Ramos (cell line): ENCODE data around the gene HTR3B.
"Not testable (repeated sequence)": the region's sequence is repeated elsewhere in the genome, so short reads cannot be mapped to it uniquely, and the experiment has no call there.

Experiments
- in situ Hi-C: fragments of 300-500 bp; cut with MboI; formaldehyde crosslinking; loops from one replicate; pipeline ENCODE4 v1.14.3; 2022; ENCODE audit warnings: low sequenced_read_pairs; ENCODE audit not compliant: unreplicated experiment

HTR3B gene

GRCh38 chr11:113880971-113881370 is 23.6 kb upstream of the HTR3B start:
- in situ Hi-C loops, result no loop called here

DNA sequence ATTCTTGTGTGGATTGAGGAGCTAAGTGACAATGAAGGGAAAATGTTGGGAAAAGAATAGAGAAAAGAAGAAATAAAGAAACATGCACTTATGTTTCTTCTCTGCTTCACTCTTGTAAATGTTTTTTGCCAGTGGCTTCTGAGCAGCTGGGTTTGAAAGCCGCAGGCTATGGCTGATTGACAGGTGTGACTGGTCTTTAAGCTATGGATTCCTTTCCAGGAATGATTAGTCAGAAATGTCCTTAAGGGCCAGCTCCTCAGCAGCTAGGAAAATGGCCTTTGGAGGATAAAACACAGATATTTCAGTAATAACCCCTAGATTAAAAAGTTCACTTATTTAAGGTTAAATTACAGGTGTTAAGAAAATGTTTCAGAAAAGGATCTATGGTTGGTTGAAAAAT is 22.7 kb upstream of the HTR3B start:
- in situ Hi-C loops, result no loop called here

DNA sequence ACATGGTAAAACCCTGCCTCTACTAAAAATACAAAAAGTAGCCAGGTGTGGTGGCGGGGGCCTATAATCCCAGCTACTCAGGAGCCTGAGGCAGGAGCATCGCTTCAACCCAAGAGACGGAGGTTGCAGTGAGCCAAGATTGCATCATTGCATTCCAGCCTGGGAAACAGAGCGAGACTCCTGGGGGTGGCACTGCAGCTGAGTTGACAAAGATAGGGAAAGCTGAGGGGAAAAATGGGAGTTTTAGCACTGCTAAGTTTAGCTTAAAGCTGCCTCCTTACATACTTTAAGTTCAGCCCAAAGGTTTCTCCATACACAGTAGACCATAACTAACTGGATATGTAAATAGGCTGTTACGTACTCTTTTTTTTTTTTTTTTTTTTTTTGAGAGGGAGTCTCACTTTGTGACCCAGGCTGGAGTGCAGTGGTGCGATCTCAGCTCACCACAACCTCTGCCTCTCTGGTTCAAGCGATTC is 20.2 kb upstream of the HTR3B start:
- in situ Hi-C loops, result no loop called here

DNA sequence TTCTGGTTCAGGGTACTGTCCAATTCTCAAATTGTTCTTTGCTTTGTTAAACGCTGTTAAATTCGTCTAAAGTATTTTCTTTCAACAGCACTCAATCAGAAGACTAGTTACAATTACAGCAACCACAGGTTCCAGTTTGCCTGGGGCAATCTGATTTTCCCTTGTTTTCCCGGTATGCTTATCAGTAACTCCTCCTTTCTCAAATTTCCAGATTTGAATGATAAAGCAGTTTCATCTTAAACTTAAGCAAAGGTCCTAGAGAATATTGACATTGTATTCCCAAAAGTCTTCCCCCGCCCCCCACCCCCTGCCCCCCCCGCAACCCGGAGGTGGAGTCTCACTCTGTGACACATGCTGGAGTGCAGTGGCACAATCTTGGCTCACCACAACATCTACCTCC is 18.7 kb upstream of the HTR3B start:
- in situ Hi-C loops, result no loop called here

- in situ Hi-C loops, result no loop called here
Observed at GRCh38 chr11:113888848-113889247, 15.7 kb upstream of the HTR3B start.

- in situ Hi-C loops, result loop anchor here (5.0 to 10.0 kb wide), 2 partner anchors 290 to 368 kb away; no protein-coding TSS in a partner anchor
Observed at GRCh38 chr11:113894421-113894996, 10.1 kb upstream of the HTR3B start.

GRCh38 chr11:113895367-113896155 is 9.0 kb upstream of the HTR3B start:
- in situ Hi-C loops, result loop anchor here (10.0 kb wide), 1 partner anchor 289 kb away; no protein-coding TSS in a partner anchor

- in situ Hi-C loops, result loop anchor here (10.0 kb wide), 1 partner anchor 288 kb away; no protein-coding TSS in a partner anchor
Observed at GRCh38 chr11:113896156-113896879, 8.3 kb upstream of the HTR3B start.

- in situ Hi-C loops, result no loop called here
Observed at GRCh38 chr11:113901141-113901540, 3.5 kb upstream of the HTR3B start.

DNA sequence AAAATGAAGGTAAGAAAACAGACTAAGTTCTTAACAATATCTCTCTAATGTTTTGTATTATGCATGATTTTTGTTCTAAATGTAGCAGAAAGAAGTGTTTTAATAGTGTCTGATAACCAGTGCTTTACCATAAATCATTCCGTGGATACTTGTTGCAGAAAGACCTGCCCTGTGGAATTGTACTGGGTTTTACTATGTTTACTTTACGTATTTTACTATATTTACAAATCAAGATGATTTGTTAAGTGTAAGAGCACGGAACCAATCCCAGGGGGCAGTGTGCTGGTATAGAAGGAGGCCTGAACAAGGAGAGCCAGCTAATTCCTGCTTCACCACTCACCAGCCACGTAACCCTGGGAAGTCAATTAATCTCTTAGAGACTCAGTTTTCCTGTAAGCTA is 1.4 kb downstream of the HTR3B start:
- in situ Hi-C loops, result no loop called here

DNA sequence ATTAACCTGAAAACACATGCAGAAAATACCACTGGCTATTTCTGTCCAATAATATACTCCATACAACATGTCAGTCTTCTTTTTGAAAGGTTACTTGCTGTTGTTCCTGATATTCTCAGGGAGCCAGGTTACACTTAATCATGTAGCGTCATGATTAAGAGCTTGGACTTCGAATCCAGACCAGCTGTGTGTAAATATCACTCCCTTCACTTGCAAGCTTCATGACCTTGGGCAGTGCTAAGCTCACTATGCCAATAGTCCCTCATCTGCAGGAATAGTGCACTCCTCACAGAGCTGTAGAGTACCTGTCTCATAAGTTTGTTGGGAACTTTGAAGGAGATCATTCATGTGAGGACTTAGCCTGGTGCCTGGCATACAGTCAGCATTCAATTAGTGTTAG is 1.9 kb downstream of the HTR3B start:
- in situ Hi-C loops, result no loop called here

- in situ Hi-C loops, result no loop called here
Observed at GRCh38 chr11:113907152-113907551, 2.6 kb downstream of the HTR3B start.

GRCh38 chr11:113907681-113908080 is 3.1 kb downstream of the HTR3B start:
- in situ Hi-C loops, result no loop called here

- in situ Hi-C loops, result no loop called here
Observed at GRCh38 chr11:113908098-113908497, 3.5 kb downstream of the HTR3B start.

GRCh38 chr11:113911491-113911890 is 6.9 kb downstream of the HTR3B start:
- in situ Hi-C loops, result not testable (repeated sequence)

- in situ Hi-C loops, result no loop called here
Observed at GRCh38 chr11:113923572-113923971, 19.0 kb downstream of the HTR3B start.

DNA sequence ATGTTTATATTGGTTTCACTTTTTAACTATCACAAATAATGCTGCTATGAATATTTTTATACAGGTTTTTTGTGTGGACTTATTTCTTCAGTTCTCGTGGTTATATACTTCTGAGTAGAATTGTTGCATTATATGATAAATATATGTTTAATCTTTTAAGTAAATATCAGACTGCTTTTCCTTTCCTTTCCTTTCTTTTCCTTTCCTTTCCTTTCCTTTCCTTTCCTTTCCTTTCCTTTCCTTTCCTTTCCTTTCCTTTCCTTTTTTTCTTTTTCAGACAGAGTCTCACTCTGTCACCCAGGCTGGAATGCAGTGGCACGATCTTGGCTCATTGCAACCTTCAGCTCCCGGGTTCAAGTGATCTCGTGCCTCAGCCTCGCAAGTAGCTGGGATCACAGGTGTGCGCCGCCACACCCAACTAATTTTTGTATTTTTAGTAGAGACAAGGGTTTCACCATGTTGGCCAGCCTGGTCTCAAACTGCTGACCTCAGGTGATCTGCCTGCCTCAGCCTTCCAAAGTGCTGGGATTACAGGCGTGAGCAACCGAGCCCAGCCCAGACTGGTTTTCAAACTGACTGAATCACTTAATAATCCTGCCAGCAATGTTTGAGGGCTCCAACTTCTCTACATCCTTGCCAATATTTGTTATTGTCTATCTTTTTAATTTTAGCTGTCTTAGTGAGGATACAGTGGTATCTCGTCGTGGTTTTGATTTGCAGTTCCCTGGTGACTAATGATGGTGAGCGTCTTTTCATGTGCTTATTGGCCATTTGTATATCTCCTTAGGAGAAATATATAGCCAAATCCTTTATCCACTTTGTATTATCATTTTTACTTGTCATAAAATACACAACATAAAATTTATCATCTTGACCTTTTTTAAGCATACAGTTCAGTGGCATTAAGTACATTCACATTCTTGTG is 21.9 kb downstream of the HTR3B start:
- in situ Hi-C loops, result no loop called here

- in situ Hi-C loops, result no loop called here
Observed at GRCh38 chr11:113928311-113928710, 23.7 kb downstream of the HTR3B start.

GRCh38 chr11:113932788-113933187 is 28.2 kb downstream of the HTR3B start:
- in situ Hi-C loops, result no loop called here

DNA sequence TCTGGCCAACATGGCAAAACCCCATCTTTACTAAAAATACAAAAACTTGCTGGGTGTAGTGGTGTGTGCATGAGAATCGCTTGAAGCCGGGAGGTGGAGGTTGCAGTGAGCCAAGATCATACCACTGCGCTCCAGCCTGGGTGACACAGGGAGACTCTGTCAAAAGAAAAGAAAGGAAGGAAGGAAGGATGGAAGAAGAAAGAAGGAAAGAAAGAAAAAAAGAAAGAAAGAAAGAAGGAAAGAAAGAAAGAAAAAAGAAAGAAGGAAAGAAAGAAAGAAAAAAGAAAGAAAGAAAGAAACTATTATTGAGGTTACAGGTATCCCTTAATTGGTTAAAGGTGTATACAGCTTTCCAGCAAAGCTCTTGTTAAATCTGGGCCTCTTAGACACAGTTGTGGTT is 29.6 kb downstream of the HTR3B start:
- in situ Hi-C loops, result not testable (repeated sequence)
